Endothelial cell of umbilical vein (primary cell): ENCODE measurements around the gene USB1.

ENCODE experiments used
- CTCF ChIP-seq, 2 donors: IDR thresholded peaks; 1 replicate in 1 of 2; 2 replicates in 1 of 2; pipeline ENCODE4 v1.5.1; 2011; ENCODE audit warnings: low read length in 2 of 2, mild to moderate bottlenecking in 2 of 2, moderate library complexity in 2 of 2, control low read depth in 1 of 2, inconsistent platforms in 1 of 2, low read depth in 1 of 2; ENCODE audit not compliant: insufficient read depth in 1 of 2; ENCODE audit errors: extremely low read depth in 1 of 2
- EZH2 ChIP-seq: IDR thresholded peaks from 2 replicates; pipeline ENCODE4 v1.6.1; 2012; ENCODE audit warnings: borderline replicate concordance, low read depth, mild to moderate bottlenecking, moderate library complexity, low read length, inconsistent platforms; ENCODE audit not compliant: severe bottlenecking
- FOS ChIP-seq: IDR thresholded peaks from 2 replicates; pipeline ENCODE4 v1.6.1; 2011; ENCODE audit warnings: mild to moderate bottlenecking, low read length, moderate library complexity, borderline replicate concordance; ENCODE audit not compliant: insufficient read depth
- GATA2 ChIP-seq: IDR thresholded peaks from 2 replicates; pipeline ENCODE4 v1.7.0; 2011; ENCODE audit warnings: low read depth, mild to moderate bottlenecking, moderate library complexity, mixed read lengths, low read length; ENCODE audit not compliant: insufficient read length, insufficient read depth
- JUN ChIP-seq: IDR thresholded peaks from 2 replicates; pipeline ENCODE4 v1.6.1; 2011; ENCODE audit warnings: borderline replicate concordance, low read depth; ENCODE audit not compliant: insufficient read length, insufficient read depth
- MAX ChIP-seq: IDR thresholded peaks from 2 replicates; pipeline ENCODE4 v1.6.1; 2011; ENCODE audit not compliant: insufficient read depth, insufficient read length
- MYC ChIP-seq: IDR thresholded peaks from one replicate; pipeline ENCODE4 v1.6.1; 2011; ENCODE audit warnings: mild to moderate bottlenecking, low read depth, low read length
- POLR2A ChIP-seq: IDR thresholded peaks from 2 replicates; pipeline ENCODE4 v1.6.1; 2012; ENCODE audit warnings: low read depth, mild to moderate bottlenecking, control low read depth, low read length
- POLR2AphosphoS5 ChIP-seq: IDR thresholded peaks from 2 replicates; pipeline ENCODE4 v1.6.1; 2012; ENCODE audit warnings: low read depth, mild to moderate bottlenecking, control low read depth, low read length, moderate library complexity; ENCODE audit not compliant: insufficient read depth

- TF ChIP-seq CTCF (IDR thresholded peaks at IDR 0.05; ENCODE audit: extremely low read depth in 1 of 2, insufficient read depth in 1 of 2, low read depth in 1 of 2, low read length in 2 of 2) (no peak), EZH2 (no peak), JUN (no peak), POLR2A (no peak), POLR2AphosphoS5 (no peak), GATA2 (no peak), MAX (no peak), FOS (no peak), MYC (no peak)
These were observed 46.5 kb downstream of the USB1 start for GRCh38 chr16:58047557-58048348.
